GM19193 (cell line): ENCODE data around the gene MFAP3L.

Experiments
- POLR2A ChIP-seq: IDR thresholded peaks from 4 replicates; pipeline ENCODE4 v1.6.1; 2011; ENCODE audit not compliant: insufficient read depth, insufficient read length; ENCODE audit errors: extremely low read depth

Gene MFAP3L

DNA sequence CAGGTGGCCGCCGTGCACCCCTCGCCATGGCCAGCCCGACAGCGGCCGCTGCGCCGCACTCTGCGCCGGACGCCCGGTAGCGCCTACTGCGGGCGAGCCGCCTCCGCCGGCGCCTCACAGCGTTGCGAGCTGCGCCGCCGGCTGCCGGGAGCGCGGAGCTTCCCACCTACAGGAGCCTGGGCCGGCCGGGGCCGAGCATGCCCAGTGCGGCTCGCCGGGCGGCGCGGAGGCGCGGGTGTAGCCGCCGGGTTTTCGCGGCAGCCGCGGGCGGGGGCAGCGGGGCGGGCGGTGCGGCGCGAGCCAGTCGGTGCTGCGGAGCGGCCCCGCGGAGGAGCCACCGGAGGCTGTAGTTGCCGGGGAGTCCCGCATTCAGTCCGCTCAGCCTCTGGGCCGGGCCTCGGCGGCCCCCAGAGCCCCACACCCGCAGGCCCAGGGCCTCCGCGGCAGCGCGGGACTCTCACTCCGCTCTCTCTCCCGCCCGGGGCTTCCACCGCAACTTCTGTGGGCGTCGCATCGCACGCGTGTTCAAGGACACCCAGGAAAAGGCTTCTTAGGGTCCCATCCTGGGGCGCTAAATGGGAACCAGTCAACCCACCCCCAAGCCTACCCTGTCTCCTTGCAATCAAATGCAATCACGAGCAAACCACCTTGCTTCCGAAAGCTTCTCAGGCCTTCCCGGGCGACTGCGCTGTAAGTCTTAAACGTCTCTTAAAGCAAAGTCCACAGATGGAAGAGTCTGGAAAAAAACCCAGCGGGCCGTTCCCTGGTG, at the start of gene MFAP3L:
MFAP3L (minus strand) TSS at position 143 of the 769 bp plus-strand sequence. CDS start 20,518 bp downstream, outside the sequence.
- TF ChIP-seq POLR2A, result no peak

GRCh38 chr4:170071196-170071595, 45.0 kb upstream of the MFAP3L start:
- no peak for TF ChIP-seq POLR2A

DNA sequence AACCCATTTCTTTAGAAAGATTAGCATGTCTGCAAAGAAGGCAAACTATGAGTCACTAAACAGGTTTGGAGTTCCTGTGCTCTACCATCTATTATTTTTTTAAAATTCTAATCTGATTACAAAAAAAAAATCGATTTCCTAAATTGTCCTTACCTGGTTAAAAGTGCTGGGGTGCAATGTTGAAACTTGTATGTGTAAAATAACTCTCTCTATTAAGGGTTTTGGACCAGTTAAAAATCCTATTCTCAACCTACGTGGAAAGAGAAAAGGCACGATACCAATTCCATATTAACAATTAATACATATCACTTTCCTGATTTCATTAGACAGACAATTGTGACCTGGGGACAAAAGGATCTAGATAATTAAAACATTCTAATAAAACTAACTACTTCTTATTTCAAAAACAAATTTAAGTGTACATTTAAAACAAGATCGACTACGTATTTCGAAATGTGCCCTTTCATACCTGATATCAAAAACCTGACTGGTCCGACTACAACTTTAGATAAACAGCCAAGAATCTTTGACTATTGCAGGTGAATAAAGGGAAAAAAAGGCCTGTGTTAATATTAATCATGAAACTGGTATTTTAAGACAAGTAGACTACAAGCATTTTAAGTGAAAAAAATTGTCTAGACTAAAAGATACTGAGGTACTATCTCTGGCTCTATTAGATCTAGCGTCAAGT, 42.4 kb upstream of the MFAP3L start:
- no peak for TF ChIP-seq POLR2A

DNA sequence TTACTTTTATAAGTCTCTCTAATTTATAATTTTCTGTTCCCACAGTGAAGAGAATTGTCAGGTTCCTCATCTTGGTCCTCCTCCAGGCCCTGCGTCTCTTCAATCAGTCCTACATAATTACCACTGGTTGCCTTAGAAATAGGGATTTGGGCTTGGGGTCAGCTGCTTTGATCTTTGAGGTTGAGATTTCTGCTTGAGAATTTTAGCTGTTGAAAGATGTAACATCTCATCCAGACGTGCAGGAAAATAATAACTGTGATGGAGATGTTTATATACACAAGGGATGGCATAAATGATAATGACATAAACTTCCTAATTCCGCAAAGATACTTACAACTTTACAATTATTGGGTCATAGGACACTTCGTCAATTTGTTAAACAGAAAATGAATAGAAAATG, 33.2 kb upstream of the MFAP3L start:
- TF ChIP-seq POLR2A, result no peak

DNA sequence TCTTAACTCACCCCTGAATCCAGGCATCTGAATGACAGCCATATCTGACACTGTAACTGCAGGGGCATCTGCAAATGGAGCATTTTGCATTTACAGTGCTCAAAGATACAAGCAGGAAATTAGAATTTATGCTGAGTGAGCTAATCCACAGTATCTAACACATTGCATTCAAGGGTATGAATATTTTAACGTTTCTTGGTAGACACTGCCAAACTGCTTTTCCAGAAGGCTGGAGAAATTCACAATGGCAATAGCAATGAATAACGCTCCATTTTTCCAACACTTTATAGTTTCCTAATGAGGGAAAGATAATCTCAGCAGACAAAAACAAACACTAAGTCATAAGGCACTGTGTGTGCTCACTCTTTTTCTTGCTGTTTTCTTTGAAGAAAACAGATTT, 32.6 kb upstream of the MFAP3L start:
- TF ChIP-seq POLR2A, result no peak

DNA sequence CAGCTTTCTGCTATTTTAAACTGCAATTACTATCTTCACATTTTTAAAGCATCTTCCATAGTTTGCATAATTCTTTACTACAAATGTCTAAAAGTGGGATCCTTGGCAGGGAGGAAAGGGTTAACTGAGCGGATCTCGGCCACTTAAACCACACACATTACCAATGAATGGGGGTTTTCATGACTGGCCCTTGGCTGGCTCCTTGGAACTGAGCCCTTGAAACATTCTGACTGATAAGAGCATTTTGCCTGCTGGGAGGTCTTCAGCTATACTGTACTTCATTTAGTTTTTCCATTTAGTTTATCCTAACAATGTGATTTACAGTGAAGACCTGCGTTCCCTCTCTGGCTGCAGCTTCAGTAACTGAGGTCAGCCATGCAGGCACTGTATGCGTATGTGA, 31.7 kb upstream of the MFAP3L start:
- no peak for TF ChIP-seq POLR2A

DNA sequence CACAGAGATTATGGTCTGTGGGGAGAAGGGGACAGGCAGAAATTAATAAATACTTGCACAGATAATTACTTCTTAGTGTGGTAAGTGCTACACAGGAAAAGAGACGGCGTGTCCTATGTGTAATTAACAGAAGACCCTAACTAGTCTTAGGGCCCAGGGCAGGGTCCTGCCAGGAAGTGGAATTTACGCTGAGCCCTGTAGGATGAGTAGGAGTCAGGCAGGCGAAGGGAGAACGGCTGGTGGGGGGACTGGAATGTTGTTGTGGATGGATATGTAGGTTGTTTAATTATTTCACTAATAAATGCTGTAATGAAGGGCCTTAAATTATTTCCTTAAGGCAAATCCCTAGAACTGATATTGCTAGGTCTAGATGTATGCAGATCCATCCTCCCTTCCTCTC, 26.7 kb upstream of the MFAP3L start:
- no peak for TF ChIP-seq POLR2A

GRCh38 chr4:170051402-170051801, 25.2 kb upstream of the MFAP3L start:
- no peak for TF ChIP-seq POLR2A

GRCh38 chr4:170049766-170050165, 23.6 kb upstream of the MFAP3L start:
- no peak for TF ChIP-seq POLR2A

DNA sequence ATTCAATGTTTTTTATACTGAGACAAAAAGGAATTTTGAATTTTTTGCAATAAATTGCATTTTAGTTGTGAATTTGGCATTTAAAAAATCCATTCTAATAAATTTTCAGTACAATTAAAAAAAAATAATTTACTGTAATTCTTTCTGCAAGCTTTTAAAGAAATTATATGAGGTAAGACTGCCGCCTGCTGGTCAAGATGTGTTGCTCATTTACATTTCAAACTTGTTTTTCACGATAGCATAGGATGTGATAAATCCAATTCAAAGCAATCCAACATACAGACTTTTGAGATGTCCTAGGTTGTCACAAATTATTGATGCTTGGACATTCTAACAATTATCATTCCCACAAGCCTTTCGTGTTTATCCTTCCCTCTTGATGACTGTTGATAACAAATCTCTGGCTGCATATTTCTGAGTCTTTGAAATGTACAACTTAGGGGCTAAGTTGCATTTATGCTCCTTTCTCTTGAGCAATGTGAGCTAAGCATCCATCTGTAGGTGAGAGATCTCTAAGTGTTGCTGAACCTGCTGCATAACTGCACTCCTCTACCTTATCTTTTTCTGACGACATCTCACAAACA, 21.7 kb upstream of the MFAP3L start:
- TF ChIP-seq POLR2A, result no peak

DNA sequence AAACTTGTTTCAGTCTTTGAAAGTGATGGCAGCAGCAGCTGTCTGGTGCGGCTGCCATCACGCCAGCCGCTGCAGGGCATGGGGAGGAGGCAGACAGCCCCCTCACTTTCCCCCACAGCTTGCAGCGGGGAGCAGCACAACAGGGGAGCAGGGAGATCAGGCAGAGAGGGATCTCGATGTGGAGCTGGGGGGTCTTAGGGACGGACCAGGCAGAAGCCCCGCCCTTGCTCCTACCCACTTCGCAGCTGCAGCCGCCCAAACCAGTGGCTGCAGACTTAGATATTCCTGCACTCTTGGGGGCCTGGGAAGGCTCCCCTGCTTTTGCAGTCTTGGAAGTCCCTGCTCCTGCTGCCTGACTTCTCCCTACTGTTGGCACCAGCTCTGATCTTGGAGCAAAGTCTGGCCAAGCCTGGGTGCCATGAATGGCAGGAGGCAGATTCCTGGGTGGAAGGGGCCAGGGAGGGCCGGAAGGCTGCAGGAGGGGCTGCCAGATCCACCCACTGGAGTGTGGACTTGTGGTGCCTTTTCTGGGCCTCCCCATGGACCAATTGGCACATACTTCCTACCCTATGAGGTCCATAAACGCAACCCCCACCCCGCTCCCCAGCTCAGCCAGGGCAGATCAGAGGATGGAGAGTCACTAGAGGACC, 14.0 kb upstream of the MFAP3L start:
- TF ChIP-seq POLR2A, result no peak

- TF ChIP-seq POLR2A, result no peak
These were observed 12.6 kb upstream of the MFAP3L start for GRCh38 chr4:170038769-170039168.

DNA sequence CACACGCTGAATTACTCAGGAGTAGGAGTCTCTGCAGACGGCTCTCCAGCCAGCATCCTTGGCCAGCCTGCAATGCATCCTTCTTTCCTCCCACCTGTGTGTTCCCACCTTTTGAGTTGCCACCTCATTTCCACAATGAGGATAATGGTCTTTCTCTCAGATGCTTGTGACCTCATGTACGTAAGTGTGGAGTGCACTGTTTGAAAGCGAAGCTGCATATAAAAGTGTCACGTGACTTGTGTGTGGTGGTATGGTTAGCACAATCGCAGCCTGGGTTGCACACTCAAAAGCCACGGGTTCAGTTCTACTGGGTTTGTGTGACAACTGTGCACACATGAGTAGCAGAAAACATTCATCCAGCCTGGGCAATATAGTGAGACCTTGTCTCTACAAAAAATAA, 12.0 kb upstream of the MFAP3L start:
- TF ChIP-seq POLR2A, result no peak

- no peak for TF ChIP-seq POLR2A
These were observed 11.3 kb upstream of the MFAP3L start for GRCh38 chr4:170037481-170037880.

GRCh38 chr4:170035845-170036244, 9.7 kb upstream of the MFAP3L start:
- no peak for TF ChIP-seq POLR2A
